Activated CD4-positive, alpha-beta T cell treated with anti-CD3 and anti-CD28 coated beads for 24 hours (primary cell): ENCODE results near the gene LAMTOR3.

Source experiments
- DNase-seq, 2 donors: peaks; one replicate each; pipeline ENCODE4 v3.0.0-alpha.2; 2020; ENCODE audit warnings: low read depth in 2 of 2

Gene LAMTOR3

GRCh38 chr4:99861120-99861905, 32.9 kb downstream of the LAMTOR3 start:
- DNase-seq, result no peak

DNA sequence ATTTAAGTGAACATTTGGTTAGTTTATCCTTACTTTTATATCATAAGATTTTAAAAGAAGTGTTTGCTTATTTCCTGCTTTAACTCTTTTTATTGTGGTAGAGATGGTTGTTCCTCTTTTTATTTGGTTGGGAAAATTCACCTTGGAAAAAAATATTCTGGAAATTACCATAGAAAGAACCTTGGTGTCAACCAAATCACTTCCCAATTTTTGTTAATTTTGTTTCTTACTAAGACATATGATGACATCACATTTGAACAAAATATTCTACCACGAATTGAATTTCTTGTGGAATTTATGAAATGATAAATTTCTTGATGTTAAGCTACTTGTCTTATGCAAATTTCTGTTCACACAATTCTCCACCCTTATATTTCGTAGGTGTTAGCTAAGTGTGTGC, 33.7 kb downstream of the LAMTOR3 start:
- DNase-seq, result no peak

DNA sequence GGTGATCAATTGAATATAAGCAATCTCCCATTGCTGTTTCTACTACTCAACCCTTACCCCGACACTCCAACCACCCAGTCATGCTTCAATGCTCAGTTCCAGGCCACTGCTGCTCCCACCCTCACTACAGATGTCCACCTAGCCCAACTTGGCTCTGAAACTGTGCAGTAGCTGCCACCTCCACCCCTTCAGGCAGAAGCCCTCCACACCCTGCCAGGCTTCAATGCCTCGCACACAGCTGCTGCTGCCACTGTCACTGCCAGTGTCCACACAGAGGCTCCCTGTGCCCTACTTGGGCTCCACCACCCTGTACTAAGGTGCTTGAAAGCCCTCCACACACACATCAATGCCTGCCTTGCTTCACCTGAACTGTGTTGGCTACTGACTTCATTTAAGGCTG, 34.6 kb downstream of the LAMTOR3 start:
- no peak for DNase-seq

GRCh38 chr4:99857307-99857706, 36.9 kb downstream of the LAMTOR3 start:
- DNase-seq, result no peak

GRCh38 chr4:99856166-99856565, 38.1 kb downstream of the LAMTOR3 start:
- no peak for DNase-seq

GRCh38 chr4:99855678-99856077, 38.5 kb downstream of the LAMTOR3 start:
- DNase-seq, result no peak

DNA sequence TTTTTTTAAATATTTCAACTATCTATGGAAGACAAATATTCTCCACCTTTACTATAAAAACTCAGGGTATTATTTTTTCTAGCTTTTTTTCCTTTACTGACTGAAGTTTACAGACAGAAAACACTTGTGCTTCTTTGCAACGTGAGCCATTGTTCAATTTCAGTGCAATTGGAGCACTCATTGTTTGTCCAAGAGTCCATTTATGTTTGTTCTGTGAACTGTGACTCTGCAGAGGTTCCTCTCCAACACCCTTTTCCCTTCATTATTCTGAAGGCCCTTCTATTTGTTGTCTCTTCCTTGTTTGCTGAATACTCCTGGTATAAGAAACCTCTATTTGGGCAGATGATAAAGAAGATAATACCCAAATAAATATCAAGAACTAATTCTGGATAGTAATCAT, 40.2 kb downstream of the LAMTOR3 start:
- no peak for DNase-seq

DNA sequence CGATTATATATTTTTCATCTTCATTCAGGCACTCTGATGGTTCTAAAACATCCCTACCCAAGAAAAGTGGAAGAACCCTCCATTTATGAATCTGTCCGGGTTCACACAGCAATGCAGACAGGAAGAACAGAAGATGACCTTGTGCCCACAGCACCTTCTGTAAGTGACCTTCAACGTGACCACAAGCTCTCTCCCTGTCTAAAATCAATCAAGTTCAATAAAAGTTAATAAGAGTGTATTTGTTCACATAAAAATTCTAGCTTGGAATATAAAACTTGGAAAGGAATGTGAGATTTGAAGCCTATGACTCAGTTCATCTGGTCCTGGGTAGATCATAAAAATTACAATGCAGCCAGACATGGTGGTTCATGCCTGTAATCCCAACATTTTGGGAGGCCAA, 41.0 kb downstream of the LAMTOR3 start:
- DNase-seq, result no peak

DNA sequence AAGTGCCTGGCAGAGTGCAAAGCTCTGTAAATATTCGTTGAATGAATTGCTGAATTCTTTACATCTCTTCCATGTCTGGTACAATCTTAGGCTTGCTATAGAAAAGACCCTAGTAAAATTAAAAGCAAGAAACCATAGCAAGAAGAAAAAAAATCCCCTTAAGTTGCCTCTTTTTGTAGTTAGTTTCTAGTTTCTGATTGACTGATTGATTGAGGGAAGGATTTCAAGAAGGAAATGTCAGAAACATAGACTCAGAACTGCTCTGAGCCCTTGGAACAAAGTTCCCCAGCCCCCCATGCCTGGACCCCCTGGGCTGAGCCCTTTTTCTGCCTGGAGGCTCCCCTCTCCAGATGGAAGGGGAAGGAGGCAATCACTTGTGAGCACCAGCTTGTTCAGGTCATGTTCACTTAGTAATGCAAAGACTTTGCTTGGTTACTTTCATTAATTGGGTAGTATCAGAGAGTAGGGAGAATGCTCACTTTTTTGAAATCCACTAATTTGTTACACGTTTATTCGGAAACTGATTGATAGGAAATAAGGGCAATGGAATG, 42.0 kb downstream of the LAMTOR3 start:
- no peak for DNase-seq

DNA sequence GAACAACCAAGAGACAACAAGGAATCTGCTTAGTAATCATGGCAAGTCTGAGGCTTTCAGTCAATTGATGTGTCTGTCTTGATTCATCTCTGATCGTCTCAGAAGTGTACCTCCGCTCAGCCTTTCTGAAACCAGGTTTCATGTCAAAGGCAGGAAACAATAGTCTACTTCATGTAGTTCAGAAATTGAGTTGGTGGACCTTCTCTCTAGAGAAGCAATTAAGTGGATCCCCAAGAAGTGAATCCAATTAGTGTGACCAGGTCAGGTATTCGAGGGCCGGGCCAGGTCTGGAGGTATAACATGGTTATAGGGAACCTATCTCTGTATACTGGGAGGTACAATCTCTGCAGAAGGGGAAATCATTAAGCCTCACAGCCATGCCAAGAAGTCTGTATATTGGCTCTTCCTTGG, 45.6 kb downstream of the LAMTOR3 start:
- no peak for DNase-seq

DNA sequence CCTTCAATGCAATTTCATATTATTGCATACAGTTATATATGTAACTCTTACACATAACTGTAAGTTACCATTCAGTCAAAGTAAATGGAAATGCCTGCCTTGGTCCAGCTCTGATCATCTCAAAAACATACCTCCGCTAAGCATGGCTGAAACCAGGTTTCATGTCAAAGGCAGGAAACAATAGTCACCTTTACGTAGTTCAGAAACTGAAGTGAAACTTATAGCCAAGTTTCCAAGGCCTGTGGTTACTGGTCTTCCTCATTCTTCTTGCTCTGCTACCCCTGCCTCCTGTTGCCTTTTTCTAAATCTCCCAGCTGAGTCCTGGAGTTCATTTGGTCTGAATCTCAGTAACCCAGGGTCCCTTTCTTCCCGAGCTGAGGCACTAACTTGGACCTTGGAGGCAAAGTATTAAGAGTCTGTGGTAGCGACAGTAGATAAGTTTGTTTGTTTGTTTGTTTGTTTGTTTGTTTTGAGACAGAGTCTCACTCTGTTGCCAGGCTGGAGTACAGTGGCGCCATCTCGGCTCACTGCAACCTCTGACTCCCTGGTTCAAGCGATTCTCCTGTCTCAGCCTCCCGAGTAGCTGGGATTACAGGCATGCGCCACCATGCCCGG, 46.8 kb downstream of the LAMTOR3 start:
- no peak for DNase-seq

- DNase-seq, result no peak
Observed at GRCh38 chr4:99846891-99847290, 47.3 kb downstream of the LAMTOR3 start.

GRCh38 chr4:99845708-99846469, 48.3 kb downstream of the LAMTOR3 start:
- DNase-seq, result no peak

GRCh38 chr4:99845179-99845578, 49.0 kb downstream of the LAMTOR3 start:
- DNase-seq, result no peak

GRCh38 chr4:99844048-99844447, 50.2 kb downstream of the LAMTOR3 start:
- DNase-seq, result no peak

DNA sequence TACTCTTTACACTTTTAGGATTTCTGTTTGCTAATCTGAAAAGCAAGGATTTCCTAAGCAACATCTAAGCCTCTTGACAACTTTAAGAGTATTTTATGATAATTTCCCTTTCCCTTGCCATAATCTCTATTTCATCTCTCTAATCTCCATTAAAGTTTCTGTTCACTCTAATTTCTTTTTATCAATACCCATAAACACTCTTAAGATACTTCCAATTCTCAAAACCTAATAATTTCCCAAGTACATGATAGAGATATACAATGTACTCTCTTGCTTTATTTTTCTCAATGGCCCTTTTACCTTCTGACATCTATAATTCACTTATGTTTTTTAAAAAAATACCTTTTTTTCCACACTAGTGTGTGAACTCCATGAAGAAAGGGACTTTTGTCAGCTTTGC, 50.8 kb downstream of the LAMTOR3 start:
- DNase-seq, result no peak

DNA sequence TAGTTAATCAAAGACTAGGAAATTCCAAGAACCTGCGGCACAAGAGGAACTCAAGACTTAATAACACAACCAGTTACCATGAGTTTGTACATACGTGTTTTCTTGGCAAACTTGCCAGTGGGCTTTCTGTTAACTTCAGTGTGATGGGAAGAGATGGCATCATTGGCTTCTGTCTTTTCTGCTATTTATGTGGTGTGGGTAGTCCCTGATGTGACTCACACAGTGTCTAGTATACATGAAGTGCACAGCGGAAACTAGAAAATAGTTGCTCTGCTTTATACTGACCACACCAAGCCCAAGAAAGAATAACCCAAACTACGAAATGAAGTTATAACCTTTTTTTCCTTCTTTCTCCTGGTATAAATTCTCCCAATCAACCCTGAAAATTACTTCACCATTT, 53.1 kb downstream of the LAMTOR3 start:
- DNase-seq, result no peak

GRCh38 chr4:99838927-99839326, 55.3 kb downstream of the LAMTOR3 start:
- no peak for DNase-seq

DNA sequence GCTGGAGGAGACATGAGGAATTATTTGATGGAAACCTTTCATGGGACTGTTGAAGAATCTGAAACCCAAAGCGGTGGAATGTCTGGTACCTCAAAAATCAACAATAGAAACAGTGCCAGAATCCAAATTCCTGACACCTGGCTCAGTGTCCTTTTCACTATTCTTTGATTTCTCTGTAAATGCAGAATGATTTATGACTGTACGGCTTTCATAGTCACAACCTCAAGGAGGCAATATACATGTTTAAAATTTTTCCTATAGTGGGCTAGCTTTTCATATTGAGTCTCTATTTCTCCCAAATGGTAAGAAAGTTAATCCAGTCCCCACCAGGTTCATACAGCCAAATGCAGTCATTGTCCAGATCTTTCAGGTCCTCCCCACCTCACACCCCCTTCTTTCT, 58.3 kb downstream of the LAMTOR3 start:
- DNase-seq, result no peak

DNA sequence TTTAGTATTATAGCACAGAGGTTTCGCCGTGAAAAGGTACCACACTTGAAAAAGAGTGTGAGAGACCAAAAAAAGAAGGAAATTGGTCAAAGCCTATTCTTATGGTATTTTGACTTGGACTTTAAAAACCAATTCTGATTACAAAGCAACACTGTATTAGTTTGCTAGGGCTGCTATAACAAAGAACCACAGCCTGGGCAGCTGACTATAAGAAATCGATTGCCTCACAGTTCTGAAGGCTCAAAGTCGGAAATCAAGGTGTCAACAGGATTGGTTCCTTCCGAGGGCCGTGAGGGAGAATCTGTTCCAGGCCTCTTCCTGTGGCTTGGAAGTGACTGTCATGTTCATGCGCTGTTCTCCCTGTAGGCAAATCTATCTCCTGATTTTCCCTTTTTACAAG, 59.7 kb downstream of the LAMTOR3 start:
- no peak for DNase-seq

DNA sequence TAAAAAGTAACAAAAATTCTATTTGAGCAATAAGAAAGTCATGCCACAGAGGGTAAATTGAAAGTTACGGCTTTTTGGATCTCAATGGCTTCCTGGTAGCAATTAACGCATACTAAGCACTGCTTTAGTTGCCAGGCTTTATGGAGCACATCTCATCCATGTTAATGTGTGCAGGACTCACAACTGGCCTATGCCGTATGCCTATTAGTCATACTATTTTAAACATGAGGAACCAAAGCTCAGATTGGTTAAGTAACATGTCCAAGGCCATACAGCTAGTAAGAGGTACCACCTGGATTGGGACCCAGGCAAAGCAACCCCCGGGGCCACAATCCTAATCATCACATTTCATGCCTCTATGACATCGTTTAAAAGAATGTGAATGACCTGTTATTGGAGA, 60.5 kb downstream of the LAMTOR3 start:
- no peak for DNase-seq

GRCh38 chr4:99832758-99833157, 61.5 kb downstream of the LAMTOR3 start:
- no peak for DNase-seq

DNA sequence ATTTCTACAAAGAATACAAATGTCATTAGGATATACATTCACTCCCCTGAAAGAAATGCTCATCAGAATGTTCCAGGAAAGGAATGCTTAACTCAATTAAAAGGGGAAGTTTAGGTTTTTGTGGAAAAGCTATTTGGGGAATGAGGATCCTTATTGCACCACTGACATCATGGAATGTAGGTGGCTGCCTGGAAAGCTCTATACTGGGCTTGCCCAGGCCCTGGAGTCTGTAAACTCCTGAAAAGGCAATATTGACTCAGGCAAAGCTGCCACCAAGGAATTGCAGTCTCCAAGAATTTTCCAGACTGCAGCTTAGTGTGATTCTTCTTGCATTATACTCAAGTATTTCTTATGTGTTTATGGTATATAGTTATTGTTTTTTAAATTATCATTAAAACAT, 61.9 kb downstream of the LAMTOR3 start:
- DNase-seq, result no peak
